AML-193 (cell line): Measurements from ENCODE around the gene UBE2H.

Experiments
- DNase-seq, 2 experiments: peaks; one replicate each; lab custom pipeline; 2025; lab: John Stamatoyannopoulos, UW

Gene UBE2H

GRCh38 chr7:129950191-129950932 is 2.4 kb downstream of the UBE2H start:
- DNase-seq, result no peak

- DNase-seq, result no peak
Measured at GRCh38 chr7:129949292-129950133, 3.2 kb downstream of the UBE2H start.

GRCh38 chr7:129948877-129949291 is 3.9 kb downstream of the UBE2H start:
- peak; percentile 51 to 53 for DNase-seq

GRCh38 chr7:129948338-129948737 is 4.4 kb downstream of the UBE2H start:
- no peak for DNase-seq

GRCh38 chr7:129947701-129948100 is 5.1 kb downstream of the UBE2H start:
- no peak for DNase-seq

GRCh38 chr7:129947049-129947448 is 5.7 kb downstream of the UBE2H start:
- no peak for DNase-seq

GRCh38 chr7:129946282-129946681 is 6.5 kb downstream of the UBE2H start:
- DNase-seq, result no peak

- no peak for DNase-seq
Measured at GRCh38 chr7:129943352-129943751, 9.4 kb downstream of the UBE2H start.

GRCh38 chr7:129940329-129940728 is 12.4 kb downstream of the UBE2H start:
- no peak for DNase-seq

- DNase-seq, result no peak
Measured at GRCh38 chr7:129939881-129940280, 12.9 kb downstream of the UBE2H start.

GRCh38 chr7:129933627-129934026 is 19.1 kb downstream of the UBE2H start:
- no peak for DNase-seq

GRCh38 chr7:129926618-129927017 is 26.1 kb downstream of the UBE2H start:
- no peak for DNase-seq

GRCh38 chr7:129925416-129926002 is 27.3 kb downstream of the UBE2H start:
- DNase-seq, result no peak

- DNase-seq, result no peak
Measured at GRCh38 chr7:129924602-129925001, 28.2 kb downstream of the UBE2H start.

- DNase-seq, result no peak
Measured at GRCh38 chr7:129923709-129924108, 29.1 kb downstream of the UBE2H start.

- DNase-seq, result no peak
Measured at GRCh38 chr7:129919492-129919891, 33.3 kb downstream of the UBE2H start.

GRCh38 chr7:129918922-129919321 is 33.8 kb downstream of the UBE2H start:
- no peak for DNase-seq

- DNase-seq, result no peak
Measured at GRCh38 chr7:129917934-129918333, 34.8 kb downstream of the UBE2H start.

- no peak for DNase-seq
Measured at GRCh38 chr7:129914536-129915272, 38.1 kb downstream of the UBE2H start.

- DNase-seq, result no peak
Measured at GRCh38 chr7:129913428-129913827, 39.3 kb downstream of the UBE2H start.

- DNase-seq, result no peak
Measured at GRCh38 chr7:129911790-129912189, 41.0 kb downstream of the UBE2H start.

- DNase-seq, result no peak
Measured at GRCh38 chr7:129909669-129910068, 43.1 kb downstream of the UBE2H start.
